Measurements from ENCODE around the gene LGALS7. TPM values are rescaled to one million over a fixed set of nuclear protein-coding genes. Genes with fewer than 3 reads are reported as not detected.

The LGALS7 gene
- total and polyA plus RNA-seq, 2 of the 13 experiments (the other 11 are each of a cell fraction or from before 2014, with no cell fraction given): 0.73 TPM; not detected in 1

DNA sequence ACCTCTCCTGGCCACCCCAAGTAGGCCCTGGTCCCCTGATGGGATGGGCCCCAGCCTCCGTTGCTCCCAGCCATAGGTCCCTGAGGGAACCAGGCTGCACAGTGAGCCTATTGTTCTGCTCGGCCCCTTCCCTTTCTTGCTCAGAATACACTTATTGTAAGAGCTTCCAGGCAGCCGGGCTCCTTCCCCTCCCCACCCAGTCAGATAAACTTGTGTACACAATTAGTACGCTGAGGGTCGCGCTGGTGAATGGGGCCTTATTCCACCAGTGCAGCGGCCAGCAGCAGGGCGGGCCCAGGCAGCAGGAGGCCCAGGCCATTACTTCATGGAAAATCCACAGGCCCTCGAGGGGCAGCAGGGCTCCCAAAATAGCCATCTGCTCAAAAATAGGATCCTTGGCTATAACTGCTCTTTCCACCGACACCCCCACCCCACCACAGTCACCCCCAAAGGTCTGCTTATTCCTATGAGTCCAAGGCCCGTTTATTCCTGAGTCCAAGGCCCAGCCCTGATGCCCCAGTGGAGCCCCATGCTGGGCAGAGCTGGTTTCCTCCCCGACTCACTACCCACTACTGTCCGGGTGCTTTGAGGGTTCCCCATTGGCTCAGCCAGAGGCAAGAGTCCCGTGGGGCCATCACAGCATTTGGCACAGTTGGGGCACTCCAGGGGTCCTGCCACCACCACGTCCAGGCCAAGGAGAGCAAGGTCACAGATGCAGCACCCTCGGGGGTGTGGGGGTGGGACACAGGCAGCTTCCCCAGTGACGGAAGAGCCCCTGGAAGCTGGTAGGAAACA lies 51.1 kb downstream of the LGALS7 start (continued):
- TF ChIP-seq, protein P1, sequence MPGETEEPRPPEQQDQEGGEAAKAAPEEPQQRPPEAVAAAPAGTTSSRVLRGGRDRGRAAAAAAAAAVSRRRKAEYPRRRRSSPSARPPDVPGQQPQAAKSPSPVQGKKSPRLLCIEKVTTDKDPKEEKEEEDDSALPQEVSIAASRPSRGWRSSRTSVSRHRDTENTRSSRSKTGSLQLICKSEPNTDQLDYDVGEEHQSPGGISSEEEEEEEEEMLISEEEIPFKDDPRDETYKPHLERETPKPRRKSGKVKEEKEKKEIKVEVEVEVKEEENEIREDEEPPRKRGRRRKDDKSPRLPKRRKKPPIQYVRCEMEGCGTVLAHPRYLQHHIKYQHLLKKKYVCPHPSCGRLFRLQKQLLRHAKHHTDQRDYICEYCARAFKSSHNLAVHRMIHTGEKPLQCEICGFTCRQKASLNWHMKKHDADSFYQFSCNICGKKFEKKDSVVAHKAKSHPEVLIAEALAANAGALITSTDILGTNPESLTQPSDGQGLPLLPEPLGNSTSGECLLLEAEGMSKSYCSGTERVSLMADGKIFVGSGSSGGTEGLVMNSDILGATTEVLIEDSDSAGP (CRISPR knock-in tag; IDR thresholded peaks at IDR 0.05; ENCODE audit: borderline replicate concordance): peak; percentile 72; the same call in 1 of the 2 replicates
- TF ChIP-seq, protein P2, sequence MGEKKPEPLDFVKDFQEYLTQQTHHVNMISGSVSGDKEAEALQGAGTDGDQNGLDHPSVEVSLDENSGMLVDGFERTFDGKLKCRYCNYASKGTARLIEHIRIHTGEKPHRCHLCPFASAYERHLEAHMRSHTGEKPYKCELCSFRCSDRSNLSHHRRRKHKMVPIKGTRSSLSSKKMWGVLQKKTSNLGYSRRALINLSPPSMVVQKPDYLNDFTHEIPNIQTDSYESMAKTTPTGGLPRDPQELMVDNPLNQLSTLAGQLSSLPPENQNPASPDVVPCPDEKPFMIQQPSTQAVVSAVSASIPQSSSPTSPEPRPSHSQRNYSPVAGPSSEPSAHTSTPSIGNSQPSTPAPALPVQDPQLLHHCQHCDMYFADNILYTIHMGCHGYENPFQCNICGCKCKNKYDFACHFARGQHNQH (CRISPR knock-in tag; IDR thresholded peaks at IDR 0.05): peak; percentile 38; the same call in 1 of the 2 replicates
- TF ChIP-seq SSRP1 (CRISPR knock-in tag; IDR thresholded peaks at IDR 0.05) (no peak), ZNF501 (CRISPR knock-in tag; IDR thresholded peaks at IDR 0.05) (no peak), MTF1 (CRISPR knock-in tag; IDR thresholded peaks at IDR 0.05) (no peak), ZNF432 (CRISPR knock-in tag; IDR thresholded peaks at IDR 0.05; ENCODE audit: borderline replicate concordance) (no peak)
- TF ChIP-seq, protein P3, sequence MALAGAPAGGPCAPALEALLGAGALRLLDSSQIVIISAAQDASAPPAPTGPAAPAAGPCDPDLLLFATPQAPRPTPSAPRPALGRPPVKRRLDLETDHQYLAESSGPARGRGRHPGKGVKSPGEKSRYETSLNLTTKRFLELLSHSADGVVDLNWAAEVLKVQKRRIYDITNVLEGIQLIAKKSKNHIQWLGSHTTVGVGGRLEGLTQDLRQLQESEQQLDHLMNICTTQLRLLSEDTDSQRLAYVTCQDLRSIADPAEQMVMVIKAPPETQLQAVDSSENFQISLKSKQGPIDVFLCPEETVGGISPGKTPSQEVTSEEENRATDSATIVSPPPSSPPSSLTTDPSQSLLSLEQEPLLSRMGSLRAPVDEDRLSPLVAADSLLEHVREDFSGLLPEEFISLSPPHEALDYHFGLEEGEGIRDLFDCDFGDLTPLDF (CRISPR knock-in tag; IDR thresholded peaks at IDR 0.05): no peak
- TF ChIP-seq, protein P4, sequence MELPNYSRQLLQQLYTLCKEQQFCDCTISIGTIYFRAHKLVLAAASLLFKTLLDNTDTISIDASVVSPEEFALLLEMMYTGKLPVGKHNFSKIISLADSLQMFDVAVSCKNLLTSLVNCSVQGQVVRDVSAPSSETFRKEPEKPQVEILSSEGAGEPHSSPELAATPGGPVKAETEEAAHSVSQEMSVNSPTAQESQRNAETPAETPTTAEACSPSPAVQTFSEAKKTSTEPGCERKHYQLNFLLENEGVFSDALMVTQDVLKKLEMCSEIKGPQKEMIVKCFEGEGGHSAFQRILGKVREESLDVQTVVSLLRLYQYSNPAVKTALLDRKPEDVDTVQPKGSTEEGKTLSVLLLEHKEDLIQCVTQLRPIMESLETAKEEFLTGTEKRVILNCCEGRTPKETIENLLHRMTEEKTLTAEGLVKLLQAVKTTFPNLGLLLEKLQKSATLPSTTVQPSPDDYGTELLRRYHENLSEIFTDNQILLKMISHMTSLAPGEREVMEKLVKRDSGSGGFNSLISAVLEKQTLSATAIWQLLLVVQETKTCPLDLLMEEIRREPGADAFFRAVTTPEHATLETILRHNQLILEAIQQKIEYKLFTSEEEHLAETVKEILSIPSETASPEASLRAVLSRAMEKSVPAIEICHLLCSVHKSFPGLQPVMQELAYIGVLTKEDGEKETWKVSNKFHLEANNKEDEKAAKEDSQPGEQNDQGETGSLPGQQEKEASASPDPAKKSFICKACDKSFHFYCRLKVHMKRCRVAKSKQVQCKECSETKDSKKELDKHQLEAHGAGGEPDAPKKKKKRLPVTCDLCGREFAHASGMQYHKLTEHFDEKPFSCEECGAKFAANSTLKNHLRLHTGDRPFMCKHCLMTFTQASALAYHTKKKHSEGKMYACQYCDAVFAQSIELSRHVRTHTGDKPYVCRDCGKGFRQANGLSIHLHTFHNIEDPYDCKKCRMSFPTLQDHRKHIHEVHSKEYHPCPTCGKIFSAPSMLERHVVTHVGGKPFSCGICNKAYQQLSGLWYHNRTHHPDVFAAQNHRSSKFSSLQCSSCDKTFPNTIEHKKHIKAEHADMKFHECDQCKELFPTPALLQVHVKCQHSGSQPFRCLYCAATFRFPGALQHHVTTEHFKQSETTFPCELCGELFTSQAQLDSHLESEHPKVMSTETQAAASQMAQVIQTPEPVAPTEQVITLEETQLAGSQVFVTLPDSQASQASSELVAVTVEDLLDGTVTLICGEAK (IDR thresholded peaks at IDR 0.05): no peak
- TF ChIP-seq, protein P4 (CRISPR knock-in tag; IDR thresholded peaks at IDR 0.05): no peak
- TF ChIP-seq, protein P5, sequence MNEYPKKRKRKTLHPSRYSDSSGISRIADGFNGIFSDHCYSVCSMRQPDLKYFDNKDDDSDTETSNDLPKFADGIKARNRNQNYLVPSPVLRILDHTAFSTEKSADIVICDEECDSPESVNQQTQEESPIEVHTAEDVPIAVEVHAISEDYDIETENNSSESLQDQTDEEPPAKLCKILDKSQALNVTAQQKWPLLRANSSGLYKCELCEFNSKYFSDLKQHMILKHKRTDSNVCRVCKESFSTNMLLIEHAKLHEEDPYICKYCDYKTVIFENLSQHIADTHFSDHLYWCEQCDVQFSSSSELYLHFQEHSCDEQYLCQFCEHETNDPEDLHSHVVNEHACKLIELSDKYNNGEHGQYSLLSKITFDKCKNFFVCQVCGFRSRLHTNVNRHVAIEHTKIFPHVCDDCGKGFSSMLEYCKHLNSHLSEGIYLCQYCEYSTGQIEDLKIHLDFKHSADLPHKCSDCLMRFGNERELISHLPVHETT (CRISPR knock-in tag; conservative IDR thresholded peaks at IDR 0.05): no peak
- TF ChIP-seq, protein P6, sequence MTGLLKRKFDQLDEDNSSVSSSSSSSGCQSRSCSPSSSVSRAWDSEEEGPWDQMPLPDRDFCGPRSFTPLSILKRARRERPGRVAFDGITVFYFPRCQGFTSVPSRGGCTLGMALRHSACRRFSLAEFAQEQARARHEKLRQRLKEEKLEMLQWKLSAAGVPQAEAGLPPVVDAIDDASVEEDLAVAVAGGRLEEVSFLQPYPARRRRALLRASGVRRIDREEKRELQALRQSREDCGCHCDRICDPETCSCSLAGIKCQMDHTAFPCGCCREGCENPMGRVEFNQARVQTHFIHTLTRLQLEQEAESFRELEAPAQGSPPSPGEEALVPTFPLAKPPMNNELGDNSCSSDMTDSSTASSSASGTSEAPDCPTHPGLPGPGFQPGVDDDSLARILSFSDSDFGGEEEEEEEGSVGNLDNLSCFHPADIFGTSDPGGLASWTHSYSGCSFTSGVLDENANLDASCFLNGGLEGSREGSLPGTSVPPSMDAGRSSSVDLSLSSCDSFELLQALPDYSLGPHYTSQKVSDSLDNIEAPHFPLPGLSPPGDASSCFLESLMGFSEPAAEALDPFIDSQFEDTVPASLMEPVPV (CRISPR knock-in tag; IDR thresholded peaks at IDR 0.05): peak; percentile 52; the same call in 1 of the 2 replicates

All from HepG2 (cell line).